ENCODE data around the gene NEK10. TPM values are rescaled to one million over a fixed set of nuclear protein-coding genes. Genes with fewer than 3 reads are reported as not detected.

Gene NEK10
- total RNA-seq, 2 experiments from 2014 or later = 0.36 to 0.48 TPM

DNA sequence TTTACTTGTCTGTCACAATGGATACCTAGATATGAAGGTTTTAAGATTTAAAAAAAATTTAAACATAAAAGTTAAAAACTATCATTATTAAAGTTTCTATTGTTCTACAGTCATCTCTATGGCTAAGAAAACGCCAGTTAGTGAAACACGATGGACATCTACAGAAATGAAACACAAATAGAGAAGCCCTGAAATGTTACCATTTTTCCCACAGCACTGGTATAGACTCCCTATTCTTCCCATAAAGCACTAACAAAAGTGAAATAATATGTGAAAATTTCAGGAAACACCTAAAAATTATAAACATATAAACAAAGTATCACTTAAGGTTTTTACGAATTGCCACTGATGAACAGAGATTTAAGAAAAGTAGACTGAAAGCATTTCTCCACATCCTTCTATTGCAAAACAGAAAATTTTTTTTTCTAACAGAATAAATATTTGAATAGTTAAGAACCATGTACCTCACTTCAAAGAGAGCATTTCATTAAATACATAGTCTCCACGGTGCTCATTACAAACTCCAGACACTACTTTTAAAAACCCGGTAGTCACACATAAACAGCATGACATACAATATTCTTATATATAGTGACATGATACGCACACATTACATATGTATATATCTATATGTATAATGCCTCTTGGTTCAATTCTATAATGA, 7.1 kb upstream of the NEK10 start:
- H3K4me1 Mint-ChIP-seq (ENCODE audit: low read depth) = peaks cover 8% of the 10 kb centered on the region
- CTCF ChIA-PET = interaction anchor here (1.0 kb wide), 1 partner anchor 9 kb away, joined by 3 read pairs; no protein-coding TSS in a partner anchor
- H3K36me3 Mint-ChIP-seq = peaks cover 6% of the 10 kb centered on the region

DNA sequence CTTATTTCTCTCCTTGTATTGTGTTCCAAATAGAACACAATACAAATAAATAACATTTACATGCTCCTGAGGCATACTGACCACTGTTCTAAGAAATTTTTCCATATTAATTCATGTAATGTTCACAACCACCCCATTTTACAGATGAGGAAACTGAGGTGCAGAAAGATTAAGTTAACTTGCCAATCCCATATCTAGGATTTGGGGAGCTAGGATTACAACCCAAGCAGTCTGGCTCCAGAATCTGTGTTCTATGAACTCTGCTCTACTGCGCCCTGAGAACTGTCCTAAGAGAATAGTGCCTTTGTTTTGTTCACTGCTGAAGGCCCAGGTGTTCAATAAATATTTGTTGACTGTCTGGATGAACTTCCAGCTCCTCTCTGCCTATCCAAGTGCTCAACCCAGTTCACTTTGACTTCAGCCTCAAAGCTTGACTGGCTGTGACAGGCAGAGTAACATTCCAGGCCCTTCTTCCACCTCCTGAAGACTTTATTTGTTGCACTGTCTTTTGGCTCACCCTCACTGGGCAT, 3.1 kb downstream of the NEK10 start:
- ChIA-PET CTCF (interaction anchor here (1.5 to 2.1 kb wide), 2 partner anchors 8 to 315 kb away, joined by 5 to 8 read pairs; no protein-coding TSS in a partner anchor), POLR2A (interaction anchor here (0.9 kb wide), 1 partner anchor 118 kb away, joined by 7 read pairs; the partner anchor contains the start of gene SLC4A7)
- no peak for DNase-seq
- H3K27ac Mint-ChIP-seq = no peak overlapping the region
- H3K36me3 Mint-ChIP-seq = no peaks in the 10 kb centered on the region
- no peak overlapping the region for H3K4me3 Mint-ChIP-seq
- H3K4me1 Mint-ChIP-seq (ENCODE audit: low read depth) = peaks cover 9% of the 10 kb centered on the region
- H3K9me3 Mint-ChIP-seq = no peaks in the 10 kb centered on the region
- H3K27me3 Mint-ChIP-seq = no peaks in the 10 kb centered on the region
- intact Hi-C loops (cut with micrococcal nuclease) = no loop called here

More for the DNA sequence above, 7.1 kb upstream of the NEK10 start:
- no peak overlapping the region for H3K27ac Mint-ChIP-seq
- POLR2A ChIA-PET = no interaction called here
- no peaks in the 10 kb centered on the region for H3K27me3 Mint-ChIP-seq
- intact Hi-C loops (cut with micrococcal nuclease) = no loop called here
- no peak for DNase-seq
- no peaks in the 10 kb centered on the region for H3K9me3 Mint-ChIP-seq
- no peak overlapping the region for H3K4me3 Mint-ChIP-seq

DNA sequence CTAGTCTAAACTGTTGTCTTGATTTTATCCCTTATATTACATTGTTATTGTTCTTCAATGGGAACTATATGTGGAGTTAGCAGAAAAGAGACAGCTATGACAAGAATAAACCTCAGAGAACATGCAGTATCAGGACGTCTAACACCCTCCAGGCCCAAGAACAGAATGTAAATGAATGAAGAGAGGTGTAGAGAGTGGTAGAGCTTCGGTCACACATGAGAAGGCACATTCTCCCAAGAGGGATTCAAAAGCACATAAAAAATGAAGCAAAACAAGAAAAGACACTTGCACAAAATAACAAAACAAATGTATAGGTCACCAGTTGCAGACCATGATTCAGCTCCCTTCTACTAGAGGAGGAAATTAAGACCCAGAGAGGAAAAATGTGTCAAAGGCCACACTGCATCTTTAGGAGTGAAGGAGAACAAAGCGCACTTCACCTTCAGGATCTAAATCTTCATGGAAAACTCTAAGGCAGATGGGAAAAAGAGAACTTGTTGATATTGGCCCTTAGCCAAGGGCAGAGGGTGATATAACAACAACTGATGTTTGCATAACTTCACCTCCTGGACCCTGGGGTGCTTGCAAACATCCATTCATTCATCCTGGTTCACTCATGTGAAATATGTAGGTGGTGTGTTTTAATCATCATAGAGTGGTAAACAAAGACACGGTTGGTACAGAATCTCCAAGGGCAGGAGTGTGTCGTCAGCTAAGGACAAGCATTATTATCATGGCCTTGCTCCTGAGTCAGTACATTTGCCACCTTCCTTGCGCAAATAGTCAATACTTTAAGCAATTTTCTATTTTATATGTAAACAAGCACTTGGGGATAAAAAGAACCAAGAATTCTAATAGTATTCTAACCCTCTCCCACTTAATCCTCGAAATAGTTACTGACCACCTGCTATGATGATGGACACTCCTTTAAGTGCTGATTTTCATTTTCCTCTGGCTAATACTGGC, 8.8 kb downstream of the NEK10 start:
- peaks cover 26% of the 10 kb centered on the region for H3K4me1 Mint-ChIP-seq (ENCODE audit: low read depth)
- no peaks in the 10 kb centered on the region for H3K9me3 Mint-ChIP-seq
- H3K27me3 Mint-ChIP-seq = no peaks in the 10 kb centered on the region
- no peak overlapping the region for H3K27ac Mint-ChIP-seq
- no peaks in the 10 kb centered on the region for H3K36me3 Mint-ChIP-seq
- intact Hi-C loops (cut with micrococcal nuclease) = no loop called here
- CTCF ChIA-PET = no interaction called here
- no peak overlapping the region for H3K4me3 Mint-ChIP-seq
- no peak for DNase-seq
- POLR2A ChIA-PET = no interaction called here

DNA sequence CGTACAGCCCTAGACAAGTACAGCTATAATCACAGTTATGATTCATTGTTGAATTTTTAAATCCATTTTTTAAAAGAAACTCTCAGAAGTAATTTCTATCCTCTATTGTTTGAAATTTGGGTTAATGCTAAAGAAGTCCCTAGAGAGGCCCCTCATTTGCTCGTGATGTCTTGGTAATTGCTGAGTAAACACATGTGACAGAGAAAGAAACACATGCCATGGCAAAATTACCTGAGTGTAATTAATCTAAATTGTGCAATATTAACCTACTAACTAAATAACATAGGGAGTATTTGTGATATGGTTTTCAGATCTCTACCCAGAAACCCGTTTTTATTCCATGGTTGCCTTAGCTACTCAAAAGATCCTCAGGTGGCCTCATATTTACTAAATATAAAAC, 10.8 kb downstream of the NEK10 start:
- H3K9me3 Mint-ChIP-seq = no peaks in the 10 kb centered on the region
- no peaks in the 10 kb centered on the region for H3K36me3 Mint-ChIP-seq
- CTCF ChIA-PET = interaction anchor here (0.6 to 1.8 kb wide), 19 partner anchors 8 to 348 kb away, joined by 3 to 18 read pairs (median 3); partner anchors contain the start of gene NEK10
- peak overlapping the region; percentile 60 for H3K27ac Mint-ChIP-seq
- intact Hi-C loops (cut with micrococcal nuclease) = loop anchor here (1.0 to 10.0 kb wide), 5 partner anchors 46 to 986 kb away; partner anchors contain the start of genes AZI2, SLC4A7 and ZCWPW2
- no peaks in the 10 kb centered on the region for H3K27me3 Mint-ChIP-seq
- DNase-seq = no peak
- no peak overlapping the region for H3K4me3 Mint-ChIP-seq
- POLR2A ChIA-PET = no interaction called here
- peaks cover 26% of the 10 kb centered on the region for H3K4me1 Mint-ChIP-seq (ENCODE audit: low read depth)

DNA sequence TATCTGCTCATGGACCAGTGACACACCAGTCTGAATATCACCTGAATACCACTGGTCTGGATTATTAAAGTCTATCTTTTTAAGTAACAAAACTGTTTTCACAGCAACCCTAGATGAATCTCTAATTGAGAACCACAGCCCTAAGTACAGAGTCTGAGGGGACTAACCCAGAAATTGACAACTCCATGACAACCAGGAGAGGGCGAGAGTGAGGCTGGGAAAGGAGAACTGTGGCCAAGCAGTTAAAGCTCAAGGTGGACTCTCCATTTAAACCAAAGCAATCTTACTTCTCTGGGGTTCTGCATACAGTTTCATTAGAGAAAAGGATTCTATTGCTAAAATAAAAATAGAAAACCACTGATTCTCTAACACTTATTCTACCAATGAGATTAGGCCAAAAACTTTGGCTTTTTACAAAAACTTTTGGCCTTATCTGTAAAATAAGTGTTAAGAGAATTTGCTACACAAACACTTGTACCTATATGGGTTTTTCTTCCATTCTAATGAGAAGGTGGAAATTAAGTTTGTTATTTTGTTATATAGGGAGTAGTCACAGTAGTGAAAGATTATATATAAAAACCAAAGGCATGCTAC, 11.4 kb downstream of the NEK10 start:
- Mint-ChIP-seq H3K27me3 (no peaks in the 10 kb centered on the region), H3K4me3 (no peak overlapping the region), H3K27ac (no peak overlapping the region), H3K36me3 (no peaks in the 10 kb centered on the region), H3K4me1 (ENCODE audit: low read depth) (peaks cover 26% of the 10 kb centered on the region), H3K9me3 (no peaks in the 10 kb centered on the region)
- intact Hi-C loops (cut with micrococcal nuclease) = loop anchor here (1.0 to 10.0 kb wide), 7 partner anchors 45 to 987 kb away; partner anchors contain the start of genes AZI2, SLC4A7 and ZCWPW2
- ChIA-PET CTCF (interaction anchor here (0.6 to 1.8 kb wide), 19 partner anchors 8 to 349 kb away, joined by 3 to 18 read pairs (median 3); partner anchors contain the start of gene NEK10), POLR2A (no interaction called here)
- DNase-seq = peak; percentile 77

DNA sequence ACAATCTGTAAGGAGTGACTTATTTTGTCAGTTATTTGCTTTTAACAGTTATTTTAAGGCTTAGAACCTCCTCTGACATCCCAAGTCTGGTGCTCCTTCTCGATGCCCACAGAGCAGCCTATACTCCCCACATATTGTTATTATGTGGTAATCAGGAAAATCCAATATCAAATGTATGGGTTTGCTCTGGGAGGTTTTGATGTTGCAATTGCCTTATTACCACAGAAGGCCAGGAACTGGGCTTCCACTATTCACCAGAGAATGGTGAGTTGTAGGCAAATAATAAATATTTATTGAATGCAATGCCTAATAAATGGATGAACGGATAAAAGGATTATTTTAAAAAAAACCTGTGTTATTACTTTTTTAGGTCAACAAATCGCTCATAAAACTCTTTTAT, 12.2 kb downstream of the NEK10 start:
- no peak overlapping the region for H3K4me3 Mint-ChIP-seq
- no peaks in the 10 kb centered on the region for H3K9me3 Mint-ChIP-seq
- H3K27ac Mint-ChIP-seq = no peak overlapping the region
- intact Hi-C loops (cut with micrococcal nuclease) = loop anchor here (1.0 to 10.0 kb wide), 6 partner anchors 45 to 988 kb away; partner anchors contain the start of genes AZI2 and ZCWPW2
- peaks cover 26% of the 10 kb centered on the region for H3K4me1 Mint-ChIP-seq (ENCODE audit: low read depth)
- DNase-seq = no peak
- ChIA-PET POLR2A (no interaction called here), CTCF (no interaction called here)
- H3K36me3 Mint-ChIP-seq = no peaks in the 10 kb centered on the region
- H3K27me3 Mint-ChIP-seq = no peaks in the 10 kb centered on the region

DNA sequence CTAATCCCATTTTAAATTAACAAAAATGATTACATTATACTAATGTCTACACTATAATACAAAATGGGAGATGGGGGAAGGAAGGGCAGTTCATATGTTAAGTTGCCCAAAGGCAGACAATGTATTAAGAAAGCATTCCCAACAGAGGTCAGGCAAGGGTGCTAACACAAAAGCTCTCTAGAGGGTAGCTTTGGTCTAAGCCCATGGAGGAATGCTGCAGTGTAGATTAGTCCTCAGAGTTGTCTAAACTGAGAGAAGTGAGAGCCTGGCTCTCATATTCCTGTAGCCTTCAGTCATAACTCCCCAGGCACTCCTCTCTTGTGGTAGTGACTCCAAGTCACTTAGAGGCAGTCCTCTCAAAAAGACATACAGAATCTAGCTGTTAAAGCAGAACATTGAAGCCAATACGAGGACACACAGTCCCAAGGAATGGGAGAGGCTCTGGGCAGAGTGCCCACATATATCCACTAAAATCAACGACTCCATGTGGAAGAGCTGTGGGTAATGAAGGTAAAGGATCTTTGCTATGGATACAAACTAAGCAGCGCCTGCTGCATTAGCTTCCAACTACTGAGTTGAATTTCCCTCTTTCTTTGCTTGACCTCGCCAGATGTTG, 14.5 kb downstream of the NEK10 start:
- H3K27me3 Mint-ChIP-seq = no peaks in the 10 kb centered on the region
- H3K27ac Mint-ChIP-seq = no peak overlapping the region
- H3K36me3 Mint-ChIP-seq = no peaks in the 10 kb centered on the region
- intact Hi-C loops (cut with micrococcal nuclease) = loop anchor here (5.0 to 10.0 kb wide), 4 partner anchors 42 to 990 kb away; partner anchors contain the start of genes AZI2 and ZCWPW2
- no peak for DNase-seq
- peaks cover 20% of the 10 kb centered on the region for H3K4me1 Mint-ChIP-seq (ENCODE audit: low read depth)
- POLR2A ChIA-PET = no interaction called here
- H3K9me3 Mint-ChIP-seq = no peaks in the 10 kb centered on the region
- CTCF ChIA-PET = interaction anchor here (0.8 to 2.0 kb wide), 7 partner anchors 9 to 327 kb away, joined by 3 to 9 read pairs (median 4); no protein-coding TSS in a partner anchor
- no peak overlapping the region for H3K4me3 Mint-ChIP-seq

DNA sequence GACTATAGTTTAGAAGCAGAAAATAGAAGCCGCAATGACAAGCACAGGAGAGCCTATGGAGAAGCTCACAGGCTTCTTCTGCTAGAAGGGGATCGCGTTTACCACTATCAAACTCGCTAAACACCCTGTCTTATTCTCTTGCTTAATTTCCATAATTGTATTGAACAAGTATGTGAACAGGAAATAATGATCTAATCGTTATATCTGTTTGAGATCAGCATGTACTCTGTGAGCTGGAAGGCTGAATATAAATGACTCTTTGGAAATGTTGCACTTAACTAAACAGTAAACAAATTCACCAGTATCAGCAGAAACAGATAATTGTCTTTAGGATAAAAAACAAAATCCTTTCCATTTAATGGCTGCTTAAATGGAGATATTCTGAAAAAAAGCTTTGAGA, 15.0 kb downstream of the NEK10 start:
- Mint-ChIP-seq H3K36me3 (no peaks in the 10 kb centered on the region), H3K9me3 (no peaks in the 10 kb centered on the region), H3K27me3 (no peaks in the 10 kb centered on the region), H3K4me3 (no peak overlapping the region), H3K27ac (no peak overlapping the region), H3K4me1 (ENCODE audit: low read depth) (peaks cover 20% of the 10 kb centered on the region)
- intact Hi-C loops (cut with micrococcal nuclease) = loop anchor here (10.0 kb wide), 1 partner anchor 991 kb away; the partner anchor contains the start of genes AZI2 and ZCWPW2
- no peak for DNase-seq
- POLR2A ChIA-PET = no interaction called here
- CTCF ChIA-PET = interaction anchor here (0.9 to 2.0 kb wide), 6 partner anchors 8 to 327 kb away, joined by 3 to 9 read pairs (median 4); no protein-coding TSS in a partner anchor

DNA sequence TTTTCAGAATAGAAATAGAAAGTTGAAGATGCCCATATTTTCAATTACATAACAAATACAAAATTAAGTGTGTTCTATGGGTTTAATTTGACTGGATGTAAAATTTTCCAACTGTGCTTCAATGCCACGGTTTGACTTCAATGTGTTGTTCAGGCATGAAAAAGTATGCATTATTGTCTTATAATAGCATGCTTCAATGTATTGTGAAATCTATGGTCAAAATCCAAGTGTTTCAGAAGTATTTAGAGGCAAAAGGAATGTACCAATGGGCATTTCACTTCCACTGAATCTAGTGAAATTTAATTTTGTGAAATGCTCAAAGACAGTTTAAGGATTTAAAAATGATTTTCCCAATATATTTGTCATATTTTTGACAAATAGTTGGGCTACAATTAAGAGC, 16.0 kb downstream of the NEK10 start:
- DNase-seq = no peak
- Mint-ChIP-seq H3K4me1 (ENCODE audit: low read depth) (peaks cover 14% of the 10 kb centered on the region), H3K27ac (no peak overlapping the region), H3K4me3 (no peak overlapping the region), H3K9me3 (no peaks in the 10 kb centered on the region), H3K27me3 (no peaks in the 10 kb centered on the region), H3K36me3 (no peaks in the 10 kb centered on the region)
- ChIA-PET POLR2A (no interaction called here), CTCF (no interaction called here)
- intact Hi-C loops (cut with micrococcal nuclease) = loop anchor here (10.0 kb wide), 1 partner anchor 992 kb away; the partner anchor contains the start of genes AZI2 and ZCWPW2

DNA sequence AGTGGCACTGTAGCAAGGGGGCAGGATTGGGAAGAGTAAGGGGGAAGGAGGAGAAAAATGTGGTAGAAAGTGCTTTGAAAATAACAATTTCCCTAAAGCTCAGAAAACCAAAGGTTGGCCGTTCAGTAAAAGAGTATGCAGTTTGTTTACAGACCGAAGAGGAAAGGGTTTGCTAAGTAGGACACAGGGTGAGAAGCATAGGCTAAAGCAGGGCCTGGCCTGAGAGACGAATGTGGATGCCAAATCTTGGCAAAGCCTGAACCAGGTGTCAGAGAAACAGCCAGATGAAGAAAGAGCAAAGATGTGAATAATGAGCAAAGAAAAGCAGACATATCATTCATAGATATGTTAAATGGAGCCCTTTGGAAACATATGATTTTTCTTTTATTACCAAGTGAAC, 17.1 kb downstream of the NEK10 start:
- intact Hi-C loops (cut with micrococcal nuclease) = loop anchor here (10.0 kb wide), 1 partner anchor 993 kb away; the partner anchor contains the start of genes AZI2 and ZCWPW2
- CTCF ChIA-PET = no interaction called here
- Mint-ChIP-seq H3K4me1 (ENCODE audit: low read depth) (peaks cover 7% of the 10 kb centered on the region), H3K27ac (no peak overlapping the region), H3K36me3 (no peaks in the 10 kb centered on the region), H3K4me3 (no peak overlapping the region), H3K9me3 (no peaks in the 10 kb centered on the region), H3K27me3 (no peaks in the 10 kb centered on the region)
- POLR2A ChIA-PET = no interaction called here
- DNase-seq = no peak

DNA sequence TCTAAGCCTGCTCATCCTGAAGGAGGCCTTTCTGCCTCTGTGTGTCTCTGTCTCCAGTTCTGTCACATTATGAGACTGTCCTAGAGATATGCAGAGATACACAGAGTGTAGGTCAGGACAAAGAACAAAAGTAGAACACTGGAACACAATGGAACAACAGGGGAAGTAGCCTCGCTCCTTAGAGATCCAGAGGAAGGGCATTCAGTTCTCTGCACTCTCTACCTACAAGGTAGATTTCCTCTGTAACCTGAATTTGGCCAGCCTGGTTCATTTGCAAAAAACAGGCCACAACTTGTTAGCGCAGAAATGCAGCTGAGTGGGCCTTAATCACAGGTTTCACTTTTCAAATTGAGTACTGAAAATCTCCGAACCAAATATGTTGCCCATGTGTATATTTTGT, 19.4 kb downstream of the NEK10 start:
- H3K4me1 Mint-ChIP-seq (ENCODE audit: low read depth) = peaks cover 11% of the 10 kb centered on the region
- H3K9me3 Mint-ChIP-seq = no peaks in the 10 kb centered on the region
- no peak for DNase-seq
- ChIA-PET POLR2A (no interaction called here), CTCF (interaction anchor here (0.7 to 1.3 kb wide), 2 partner anchors 8 to 443 kb away, joined by 3 to 6 read pairs; no protein-coding TSS in a partner anchor)
- H3K4me3 Mint-ChIP-seq = no peak overlapping the region
- intact Hi-C loops (cut with micrococcal nuclease) = loop anchor here (10.0 kb wide), 1 partner anchor 995 kb away; the partner anchor contains the start of genes AZI2 and ZCWPW2
- no peaks in the 10 kb centered on the region for H3K36me3 Mint-ChIP-seq
- H3K27ac Mint-ChIP-seq = no peak overlapping the region
- H3K27me3 Mint-ChIP-seq = no peaks in the 10 kb centered on the region

All from activated CD4-positive, alpha-beta memory T cell treated with anti-CD3 and anti-CD28 coated beads for 36 hours (primary cell).